Left lung (tissue), 10 donors: Measurements from ENCODE around the gene ELAVL1. TPM values are rescaled to one million over a fixed set of nuclear protein-coding genes. Genes with fewer than 3 reads are reported as not detected.
"Not testable (repeated sequence)": the region's sequence is repeated elsewhere in the genome, so short reads cannot be mapped to it uniquely, and the experiment has no call there.

ENCODE experiments used
- ATAC-seq: fragments of 200-7000 bp; cut with Tn5 transposase; one replicate; pipeline ENCODE4 v1.9.1; 2020; ENCODE audit warnings: moderate library complexity
- DNase-seq, 4 donors: peaks; one replicate each; pipeline ENCODE4 v3.0.0-alpha.2; 2013 to 2020
- H3K27ac ChIP-seq, 2 donors: fragments of 200-600 bp; sonication (generic) in 1 of 2; one replicate each; pipeline versions ENCODE4 v1.5.0 to v1.8.0; 2020 to 2021
- H3K27me3 ChIP-seq, 2 donors: fragments of 200-600 bp; sonication (generic) in 1 of 2; one replicate each; pipeline versions ENCODE4 v1.5.0 to v1.8.0; 2020 to 2021
- H3K36me3 ChIP-seq, 2 donors: fragments of 200-600 bp; sonication (generic) in 1 of 2; one replicate each; pipeline versions ENCODE4 v1.5.0 to v1.8.0; 2020 to 2021
- H3K4me1 ChIP-seq, 2 donors: fragments of 200-600 bp; one replicate each; pipeline ENCODE4 v1.8.0; 2021
- H3K4me3 ChIP-seq, 2 donors: fragments of 200-600 bp; sonication (generic) in 1 of 2; one replicate each; pipeline versions ENCODE4 v1.5.0 to v1.8.0; 2020 to 2021; ENCODE audit warnings: mild to moderate bottlenecking in 1 of 2
- H3K9me3 ChIP-seq, 2 donors: fragments of 200-600 bp; sonication (generic) in 1 of 2; one replicate each; pipeline versions ENCODE4 v1.5.0 to v1.8.0; 2020 to 2021
- intact Hi-C, 2 donors: fragments of 100-400 bp; cut with DNase I; formaldehyde crosslinking; loops; one replicate each; pipeline versions ENCODE4 v1.11.2 to v1.14.2; 2022
- polyA plus RNA-seq, 6 donors: library from polyadenylated mRNA; unstranded; fragments of 120-200 nt; gene quantifications; one replicate each; pipeline ENCODE4 v1.2.1, GENCODE V29; 2013; ENCODE audit not compliant: insufficient read length in 6 of 6
- total RNA-seq, 2 donors: library from RNA; stranded (reverse); fragmentation: NEBNext Ultra II Directional; extraction: Animal tissue kit (Norgen Biotek cat#: 25700); gene quantifications; one replicate each; pipeline ENCODE4 v1.2.1, GENCODE V29; 2021
- TF ChIP-seq, protein P1 (sequence below), 2 donors: fragments of 200-600 bp; sonication (generic) in 1 of 2; IDR thresholded peaks; one replicate each; pipeline versions ENCODE4 v1.5.0 to v1.8.0; 2021; ENCODE audit warnings: antibody characterized with exemption in 2 of 2
- donor health status: DM: no; HTN: yes; CAD: no.
- donor health status: DM: no; HTN: no; CAD: no.

The ELAVL1 gene
- total and polyA plus RNA-seq, 8 donors: 64.3 to 76.0 (median 71.2) TPM

GRCh38 chr19:8030960-8031359 is 25.5 kb upstream of the ELAVL1 start:
- TF ChIP-seq, protein P1, sequence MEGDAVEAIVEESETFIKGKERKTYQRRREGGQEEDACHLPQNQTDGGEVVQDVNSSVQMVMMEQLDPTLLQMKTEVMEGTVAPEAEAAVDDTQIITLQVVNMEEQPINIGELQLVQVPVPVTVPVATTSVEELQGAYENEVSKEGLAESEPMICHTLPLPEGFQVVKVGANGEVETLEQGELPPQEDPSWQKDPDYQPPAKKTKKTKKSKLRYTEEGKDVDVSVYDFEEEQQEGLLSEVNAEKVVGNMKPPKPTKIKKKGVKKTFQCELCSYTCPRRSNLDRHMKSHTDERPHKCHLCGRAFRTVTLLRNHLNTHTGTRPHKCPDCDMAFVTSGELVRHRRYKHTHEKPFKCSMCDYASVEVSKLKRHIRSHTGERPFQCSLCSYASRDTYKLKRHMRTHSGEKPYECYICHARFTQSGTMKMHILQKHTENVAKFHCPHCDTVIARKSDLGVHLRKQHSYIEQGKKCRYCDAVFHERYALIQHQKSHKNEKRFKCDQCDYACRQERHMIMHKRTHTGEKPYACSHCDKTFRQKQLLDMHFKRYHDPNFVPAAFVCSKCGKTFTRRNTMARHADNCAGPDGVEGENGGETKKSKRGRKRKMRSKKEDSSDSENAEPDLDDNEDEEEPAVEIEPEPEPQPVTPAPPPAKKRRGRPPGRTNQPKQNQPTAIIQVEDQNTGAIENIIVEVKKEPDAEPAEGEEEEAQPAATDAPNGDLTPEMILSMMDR (IDR thresholded peaks at IDR 0.05): no peak
- H3K36me3 ChIP-seq: no peaks in the 10 kb centered on the region
- peaks cover 0 to 5% of the 10 kb centered on the region in 2 donors for H3K27me3 ChIP-seq
- ATAC-seq: no peak
- H3K4me1 ChIP-seq: no peaks in the 10 kb centered on the region
- intact Hi-C loops: no loop called here
- DNase-seq: no peak
- H3K9me3 ChIP-seq: no peaks in the 10 kb centered on the region
- no peak overlapping the region for H3K4me3 ChIP-seq
- H3K27ac ChIP-seq: no peak overlapping the region

DNA sequence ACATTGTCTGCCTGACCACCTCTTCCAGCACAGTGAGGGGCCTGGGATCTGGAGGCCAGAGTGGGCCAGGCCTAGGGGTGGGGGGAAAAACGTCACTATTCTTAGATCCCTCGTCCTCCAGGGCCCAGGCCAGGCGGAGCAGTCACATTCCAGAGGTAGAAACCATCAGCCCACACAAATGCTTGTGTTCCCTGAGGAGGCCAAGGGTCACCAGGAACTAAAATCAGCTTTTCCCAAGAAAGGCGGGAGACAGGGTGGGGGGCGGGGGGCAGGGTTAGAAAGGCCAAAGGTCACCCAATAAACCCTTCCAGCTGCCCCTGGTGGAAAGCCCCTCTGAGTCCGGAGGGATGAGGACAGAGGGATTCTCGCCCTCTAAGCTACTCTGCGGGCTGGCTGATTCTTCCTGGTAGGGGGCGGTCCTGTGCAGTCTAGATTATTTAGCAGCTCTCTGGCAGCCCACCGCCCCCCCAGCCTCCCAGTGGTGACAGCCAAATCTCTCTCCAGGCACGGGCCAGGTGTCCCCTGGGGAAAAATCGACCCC is 23.6 kb upstream of the ELAVL1 start:
- Histone ChIP-seq H3K9me3 (no peaks in the 10 kb centered on the region), H3K27me3 (peaks cover 0 to 4% of the 10 kb centered on the region in 2 donors)
- no peak for ATAC-seq

DNA sequence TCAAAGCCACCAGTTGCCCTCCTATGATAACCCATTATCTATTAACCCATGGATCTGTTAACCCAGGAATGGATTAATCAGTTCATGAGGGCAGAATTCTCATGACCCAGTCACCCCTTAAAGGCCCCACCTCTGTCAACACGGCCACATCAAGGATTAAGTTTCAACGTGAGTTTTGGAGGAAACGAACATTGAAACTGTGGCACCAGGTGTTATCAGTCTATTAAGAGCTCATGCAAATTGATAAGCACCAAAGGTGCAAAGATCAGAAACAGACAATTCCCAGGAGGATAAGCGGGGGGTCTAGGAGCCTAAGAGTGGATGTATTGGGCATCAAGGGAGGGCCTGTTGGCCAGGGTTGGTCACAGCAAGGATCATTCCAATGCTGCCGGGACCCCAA is 19.9 kb upstream of the ELAVL1 start:
- Histone ChIP-seq H3K27me3 (no peaks in the 10 kb centered on the region), H3K9me3 (no peaks in the 10 kb centered on the region), H3K36me3 (no peaks in the 10 kb centered on the region), H3K27ac (no peak overlapping the region), H3K4me1 (no peaks in the 10 kb centered on the region), H3K4me3 (no peak overlapping the region)
- TF ChIP-seq, protein P1 (IDR thresholded peaks at IDR 0.05): no peak
- DNase-seq (no peak), ATAC-seq (no peak)
- intact Hi-C loops: no loop called here

More for the DNA sequence above, 23.6 kb upstream of the ELAVL1 start:
- Histone ChIP-seq H3K36me3 (no peaks in the 10 kb centered on the region), H3K27ac (no peak overlapping the region), H3K4me1 (no peaks in the 10 kb centered on the region), H3K4me3 (no peak overlapping the region)
- TF ChIP-seq, protein P1 (IDR thresholded peaks at IDR 0.05): no peak
- intact Hi-C loops: no loop called here
- DNase-seq: peak in 1 of 4 donors; percentile 43

DNA sequence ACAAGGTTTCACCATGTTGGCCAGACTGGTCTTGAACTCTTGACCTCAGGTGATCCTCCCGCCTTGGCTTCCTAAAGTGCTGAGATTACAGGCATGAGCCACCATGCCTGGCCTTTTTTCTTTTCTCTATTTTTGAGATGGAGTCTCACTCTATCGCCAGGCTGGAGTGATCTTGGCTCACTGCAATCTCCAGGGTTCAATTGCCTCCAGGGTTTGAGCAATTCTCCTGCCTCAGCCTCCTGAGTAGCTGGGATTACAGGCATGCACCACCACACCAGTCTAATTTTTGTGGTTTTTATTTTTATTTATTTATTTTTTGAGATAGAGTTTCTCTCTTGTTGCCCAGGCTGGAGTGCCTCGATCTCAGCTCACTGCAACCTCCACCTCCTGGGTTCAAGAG is 18.8 kb upstream of the ELAVL1 start:
- H3K4me1 ChIP-seq, H3K36me3 ChIP-seq, intact Hi-C loops, H3K4me3 ChIP-seq, H3K9me3 ChIP-seq, H3K27me3 ChIP-seq, DNase-seq, ATAC-seq, H3K27ac ChIP-seq: not testable (repeated sequence)

GRCh38 chr19:8023371-8023770 is 17.9 kb upstream of the ELAVL1 start:
- ATAC-seq (no peak), DNase-seq (no peak)
- Histone ChIP-seq H3K27ac (no peak overlapping the region), H3K9me3 (no peaks in the 10 kb centered on the region), H3K36me3 (no peaks in the 10 kb centered on the region), H3K4me1 (no peaks in the 10 kb centered on the region), H3K4me3 (no peak overlapping the region), H3K27me3 (no peaks in the 10 kb centered on the region)
- TF ChIP-seq, protein P1 (IDR thresholded peaks at IDR 0.05): no peak
- intact Hi-C loops: no loop called here

- peak in 1 of 4 donors; percentile 61 for DNase-seq
- no peaks in the 10 kb centered on the region for H3K9me3 ChIP-seq
- ATAC-seq: peak; percentile 90
- no peaks in the 10 kb centered on the region for H3K27me3 ChIP-seq
- no peak overlapping the region for H3K4me3 ChIP-seq
- no peak overlapping the region for H3K27ac ChIP-seq
- TF ChIP-seq, protein P1 (IDR thresholded peaks at IDR 0.05): no peak
- H3K36me3 ChIP-seq: no peaks in the 10 kb centered on the region
- intact Hi-C loops: no loop called here
- no peaks in the 10 kb centered on the region for H3K4me1 ChIP-seq
Observed at GRCh38 chr19:8022275-8022674, 16.8 kb upstream of the ELAVL1 start.
